Smooth muscle cell (in vitro differentiated cells): ENCODE results near the gene AMBP. TPM values are rescaled to one million over a fixed set of nuclear protein-coding genes. Genes with fewer than 3 reads are reported as not detected.

ENCODE experiments used
- DNase-seq: peaks from one replicate; lab custom pipeline; 2025; ENCODE audit not compliant: unreplicated experiment; lab: John Stamatoyannopoulos, UW
- H2AFZ ChIP-seq: fragments of 200-600 bp; sonication (generic); 2 replicates; pipeline ENCODE4 v1.6.0; 2016; ENCODE audit warnings: antibody characterized with exemption, low read depth, mild to moderate bottlenecking
- H3F3A ChIP-seq: fragments of 200-600 bp; sonication (generic); 2 replicates; pipeline ENCODE4 v1.6.0; 2017; ENCODE audit warnings: antibody characterized with exemption, low read depth
- H3K27ac ChIP-seq: fragments of 200-600 bp; sonication (generic); 2 replicates; pipeline ENCODE4 v1.5.1; 2016; ENCODE audit warnings: low read depth, mild to moderate bottlenecking
- H3K27me3 ChIP-seq: fragments of 200-600 bp; sonication (generic); 2 replicates; pipeline ENCODE4 v1.6.1; 2016; ENCODE audit warnings: low read depth, mild to moderate bottlenecking
- H3K36me3 ChIP-seq: fragments of 200-600 bp; sonication (generic); 2 replicates; pipeline ENCODE4 v1.5.1; 2016; ENCODE audit warnings: low read depth
- H3K4me1 ChIP-seq: fragments of 200-600 bp; sonication (generic); 2 replicates; pipeline ENCODE4 v1.5.1; 2016; ENCODE audit warnings: low read depth
- H3K4me2 ChIP-seq: fragments of 200-600 bp; sonication (generic); 2 replicates; pipeline ENCODE4 v1.6.0; 2016; ENCODE audit warnings: mild to moderate bottlenecking
- H3K4me3 ChIP-seq: fragments of 200-600 bp; sonication (generic); 2 replicates; pipeline ENCODE4 v1.5.1; 2016; ENCODE audit warnings: mild to moderate bottlenecking
- H3K79me2 ChIP-seq: fragments of 200-600 bp; sonication (generic); 2 replicates; pipeline ENCODE4 v1.6.0; 2016; ENCODE audit warnings: low read depth, mild to moderate bottlenecking
- H3K9ac ChIP-seq: fragments of 200-600 bp; sonication (generic); 2 replicates; pipeline ENCODE4 v1.6.0; 2016; ENCODE audit warnings: low read depth
- H3K9me3 ChIP-seq: fragments of 200-600 bp; sonication (generic); replicated peaks from 2 replicates; pipeline ENCODE4 v1.5.1; 2016; ENCODE audit warnings: low read depth
- H4K20me1 ChIP-seq: fragments of 200-600 bp; sonication (generic); 2 replicates; pipeline ENCODE4 v1.6.0; 2016; ENCODE audit warnings: low read depth
- WGBS: methylation state at CpG from one replicate; pipeline ENCODE4 v1.1.7; 2016; ENCODE audit warnings: low lambda C conversion rate; 5-methylcytosine and 5-hydroxymethylcytosine counted together
- polyA plus RNA-seq: library from polyadenylated mRNA; unstranded; fragments of >200 nt; fragmentation: Nextera tagmentation; extraction: Ambion mirVana; gene quantifications from 2 replicates; pipeline ENCODE4 v1.2.1, GENCODE V29; 2016
- total RNA-seq: library from RNA; depleted of rRNA; stranded (reverse); fragments of >200 nt; gene quantifications from 2 replicates; pipeline ENCODE4 v1.2.3, GENCODE V29; 2014
- TF ChIP-seq, protein P1 (sequence below): fragments of 200-600 bp; sonication (generic); IDR thresholded peaks from 2 replicates; pipeline ENCODE4 v1.5.1; 2017; ENCODE audit warnings: borderline replicate concordance, mild to moderate bottlenecking, antibody characterized with exemption; ENCODE audit not compliant: insufficient read depth, poor library complexity, severe bottlenecking

Gene AMBP
- total and polyA plus RNA-seq, 2 experiments from 2014 or later: 0.35 TPM; not detected in 1

DNA sequence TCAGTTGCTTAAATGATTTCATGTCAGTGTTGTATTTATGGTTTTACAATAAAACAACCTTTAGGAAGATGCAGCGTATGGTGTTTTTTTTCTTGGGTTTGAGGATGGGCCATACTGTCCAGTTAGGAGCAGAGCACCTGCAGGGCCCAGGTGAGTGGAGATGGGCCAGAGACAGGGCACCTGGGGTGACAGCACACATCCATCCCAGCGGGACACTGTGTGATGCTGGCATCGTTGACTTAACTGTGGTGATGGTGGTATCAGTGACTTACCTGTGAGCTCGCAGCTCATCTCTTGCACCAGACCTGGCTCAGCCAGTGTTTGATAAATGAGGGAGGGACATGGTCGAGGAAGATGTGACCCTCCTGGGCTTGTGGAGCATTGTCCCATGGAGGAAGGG is 21.6 kb downstream of the AMBP start:
- Histone ChIP-seq H3K36me3 (no peaks in the 10 kb centered on the region), H3K4me1 (no peaks in the 10 kb centered on the region), H3K9me3 (no peaks in the 10 kb centered on the region), H3K9ac (no peak overlapping the region), H4K20me1 (no peaks in the 10 kb centered on the region), H2AFZ (no peak overlapping the region), H3F3A (no peaks in the 10 kb centered on the region), H3K79me2 (no peaks in the 10 kb centered on the region), H3K4me3 (no peak overlapping the region), H3K27me3 (no peaks in the 10 kb centered on the region), H3K4me2 (no peak overlapping the region), H3K27ac (no peak overlapping the region)
- TF ChIP-seq, protein P1, sequence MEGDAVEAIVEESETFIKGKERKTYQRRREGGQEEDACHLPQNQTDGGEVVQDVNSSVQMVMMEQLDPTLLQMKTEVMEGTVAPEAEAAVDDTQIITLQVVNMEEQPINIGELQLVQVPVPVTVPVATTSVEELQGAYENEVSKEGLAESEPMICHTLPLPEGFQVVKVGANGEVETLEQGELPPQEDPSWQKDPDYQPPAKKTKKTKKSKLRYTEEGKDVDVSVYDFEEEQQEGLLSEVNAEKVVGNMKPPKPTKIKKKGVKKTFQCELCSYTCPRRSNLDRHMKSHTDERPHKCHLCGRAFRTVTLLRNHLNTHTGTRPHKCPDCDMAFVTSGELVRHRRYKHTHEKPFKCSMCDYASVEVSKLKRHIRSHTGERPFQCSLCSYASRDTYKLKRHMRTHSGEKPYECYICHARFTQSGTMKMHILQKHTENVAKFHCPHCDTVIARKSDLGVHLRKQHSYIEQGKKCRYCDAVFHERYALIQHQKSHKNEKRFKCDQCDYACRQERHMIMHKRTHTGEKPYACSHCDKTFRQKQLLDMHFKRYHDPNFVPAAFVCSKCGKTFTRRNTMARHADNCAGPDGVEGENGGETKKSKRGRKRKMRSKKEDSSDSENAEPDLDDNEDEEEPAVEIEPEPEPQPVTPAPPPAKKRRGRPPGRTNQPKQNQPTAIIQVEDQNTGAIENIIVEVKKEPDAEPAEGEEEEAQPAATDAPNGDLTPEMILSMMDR: no peak
- no peak for DNase-seq
- WGBS: 97% methylated on average over 5 of the region's 5 CpGs

- H3K9ac ChIP-seq: no peak overlapping the region
- H3K4me2 ChIP-seq: no peak overlapping the region
- no peaks in the 10 kb centered on the region for H3K9me3 ChIP-seq
- no peaks in the 10 kb centered on the region for H3K79me2 ChIP-seq
- H3K27me3 ChIP-seq: no peaks in the 10 kb centered on the region
- no peak overlapping the region for H3K27ac ChIP-seq
- H3K4me3 ChIP-seq: no peak overlapping the region
- no peaks in the 10 kb centered on the region for H3F3A ChIP-seq
- TF ChIP-seq, protein P1: no peak
- H3K4me1 ChIP-seq: no peaks in the 10 kb centered on the region
- H4K20me1 ChIP-seq: no peaks in the 10 kb centered on the region
- peaks cover under 1% of the 10 kb centered on the region for H3K36me3 ChIP-seq
- no peak for DNase-seq
- WGBS: 98% methylated on average over 7 of the region's 7 CpGs
- no peak overlapping the region for H2AFZ ChIP-seq
These were observed 22.2 kb downstream of the AMBP start for GRCh38 chr9:114055894-114056293.

- Histone ChIP-seq H3K27me3 (no peaks in the 10 kb centered on the region), H3K36me3 (peaks cover 4% of the 10 kb centered on the region), H3K9me3 (no peaks in the 10 kb centered on the region), H3K27ac (no peak overlapping the region), H3K4me2 (no peak overlapping the region), H3K4me1 (no peaks in the 10 kb centered on the region), H3K9ac (no peak overlapping the region), H3K79me2 (no peaks in the 10 kb centered on the region), H3F3A (no peaks in the 10 kb centered on the region), H4K20me1 (no peaks in the 10 kb centered on the region), H3K4me3 (no peak overlapping the region), H2AFZ (no peak overlapping the region)
- TF ChIP-seq, protein P1: no peak
- no peak for DNase-seq
- 97% methylated on average over 18 of the region's 18 CpGs for WGBS
These were observed 23.0 kb downstream of the AMBP start for GRCh38 chr9:114055061-114055460.

DNA sequence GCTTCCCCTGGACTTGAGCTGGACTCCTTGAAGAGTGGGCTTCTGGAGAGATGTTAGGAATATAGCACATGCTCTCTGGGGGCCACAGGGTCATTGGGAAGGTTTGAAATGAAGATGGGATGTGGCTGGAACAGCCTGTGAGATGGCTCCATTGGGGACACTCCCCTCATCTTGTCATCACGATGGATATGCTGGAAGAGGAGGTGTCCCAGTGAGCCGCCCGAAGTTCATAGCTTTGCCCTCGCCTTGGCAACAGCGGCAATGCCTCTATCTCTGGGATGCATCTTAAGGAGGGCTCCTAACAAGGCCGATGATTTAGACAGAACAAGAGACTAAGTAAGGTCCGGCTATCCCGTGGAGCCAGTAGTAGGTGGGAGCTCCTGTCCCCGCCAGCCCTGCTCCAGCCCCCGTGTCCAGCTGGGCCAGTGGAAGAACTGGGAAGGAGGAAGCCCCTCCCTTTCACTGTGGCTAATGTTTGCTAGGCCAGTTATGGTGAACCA is 23.9 kb downstream of the AMBP start:
- H3K4me2 ChIP-seq: no peak overlapping the region
- H3K27ac ChIP-seq: no peak overlapping the region
- no peak overlapping the region for H2AFZ ChIP-seq
- no peak for DNase-seq
- H3K79me2 ChIP-seq: no peaks in the 10 kb centered on the region
- H3K9me3 ChIP-seq: no peaks in the 10 kb centered on the region
- H3K27me3 ChIP-seq: no peaks in the 10 kb centered on the region
- peaks cover 4% of the 10 kb centered on the region for H3K36me3 ChIP-seq
- no peaks in the 10 kb centered on the region for H4K20me1 ChIP-seq
- TF ChIP-seq, protein P1: no peak
- H3F3A ChIP-seq: no peaks in the 10 kb centered on the region
- H3K4me1 ChIP-seq: no peaks in the 10 kb centered on the region
- WGBS: 86% methylated on average over 10 of the region's 10 CpGs
- H3K9ac ChIP-seq: no peak overlapping the region
- H3K4me3 ChIP-seq: no peak overlapping the region
